Measurements from ENCODE around the gene TAS2R41. TPM values are rescaled to one million over a fixed set of nuclear protein-coding genes. Genes with fewer than 3 reads are reported as not detected.
"Not testable (repeated sequence)": the region's sequence is repeated elsewhere in the genome, so short reads cannot be mapped to it uniquely, and the experiment has no call there.

TAS2R41 gene
- total RNA-seq, 4 donors from 2014 or later, result 0.78 TPM; not detected in 3

- TF ChIP-seq CTCF (IDR thresholded peaks at IDR 0.05) (no peak), POLR2A (IDR thresholded peaks at IDR 0.05) (no peak)
- intact Hi-C loops (cut with DNase I; ENCODE audit: low total_unique reads), result no loop called here
- H3K4me3 ChIP-seq (ENCODE audit: low read depth, poor library complexity, severe bottlenecking), result no peak overlapping the region
- no peak for DNase-seq (ENCODE audit: low spot score in 2 of 2)
These were observed 2.8 kb downstream of the TAS2R41 start for GRCh38 chr7:143480501-143480900.

- no peak overlapping the region for H3K4me3 ChIP-seq (ENCODE audit: low read depth, poor library complexity, severe bottlenecking)
- no peak for DNase-seq (ENCODE audit: low spot score in 2 of 2)
- WGBS, 2 donors, result 59 to 63% methylated on average over 3 of the region's 3 CpGs
- intact Hi-C loops (cut with DNase I; ENCODE audit: low total_unique reads), result no loop called here
- TF ChIP-seq POLR2A (IDR thresholded peaks at IDR 0.05), result no peak
- TF ChIP-seq CTCF (IDR thresholded peaks at IDR 0.05), result no peak
These were observed 6.4 kb downstream of the TAS2R41 start for GRCh38 chr7:143484119-143484518.

- DNase-seq (ENCODE audit: low spot score in 2 of 2), result no peak
- intact Hi-C loops (cut with DNase I; ENCODE audit: low total_unique reads), result no loop called here
These were observed 7.4 kb downstream of the TAS2R41 start for GRCh38 chr7:143485094-143485493.

GRCh38 chr7:143485500-143485899, 7.8 kb downstream of the TAS2R41 start:
- intact Hi-C loops (cut with DNase I; ENCODE audit: low total_unique reads), result no loop called here
- 70 to 71% methylated on average over 6 of the region's 6 CpGs for WGBS, 2 donors
- H3K4me3 ChIP-seq (ENCODE audit: low read depth, poor library complexity, severe bottlenecking), result no peak overlapping the region
- no peak for TF ChIP-seq CTCF (IDR thresholded peaks at IDR 0.05)
- peak; percentile 43 to 89 for DNase-seq (ENCODE audit: low spot score in 2 of 2)

More at GRCh38 chr7:143485094-143485493, 7.4 kb downstream of the TAS2R41 start:
- H3K4me3 ChIP-seq (ENCODE audit: low read depth, poor library complexity, severe bottlenecking), result no peak overlapping the region
- TF ChIP-seq POLR2A (IDR thresholded peaks at IDR 0.05) (no peak), CTCF (IDR thresholded peaks at IDR 0.05) (no peak)

- intact Hi-C loops (cut with DNase I; ENCODE audit: low total_unique reads); H3K4me3 ChIP-seq (ENCODE audit: low read depth, poor library complexity, severe bottlenecking); DNase-seq (ENCODE audit: low spot score in 2 of 2): not testable (repeated sequence)
- 91 to 96% methylated on average over 3 of the region's 3 CpGs for WGBS, 2 donors
These were observed 8.6 kb downstream of the TAS2R41 start for GRCh38 chr7:143486266-143486665.

- WGBS, 2 donors, result 63 to 70% methylated on average over 2 of the region's 2 CpGs
- no peak overlapping the region for H3K4me3 ChIP-seq (ENCODE audit: low read depth, poor library complexity, severe bottlenecking)
- intact Hi-C loops (cut with DNase I; ENCODE audit: low total_unique reads), result no loop called here
- no peak for DNase-seq (ENCODE audit: low spot score in 2 of 2)
- TF ChIP-seq POLR2A (IDR thresholded peaks at IDR 0.05) (no peak), CTCF (IDR thresholded peaks at IDR 0.05) (no peak)
These were observed 9.4 kb downstream of the TAS2R41 start for GRCh38 chr7:143487061-143487460.

Measured in lower leg skin (tissue), 4 donors.